ENCODE results near the gene BEND6.

The BEND6 gene

DNA sequence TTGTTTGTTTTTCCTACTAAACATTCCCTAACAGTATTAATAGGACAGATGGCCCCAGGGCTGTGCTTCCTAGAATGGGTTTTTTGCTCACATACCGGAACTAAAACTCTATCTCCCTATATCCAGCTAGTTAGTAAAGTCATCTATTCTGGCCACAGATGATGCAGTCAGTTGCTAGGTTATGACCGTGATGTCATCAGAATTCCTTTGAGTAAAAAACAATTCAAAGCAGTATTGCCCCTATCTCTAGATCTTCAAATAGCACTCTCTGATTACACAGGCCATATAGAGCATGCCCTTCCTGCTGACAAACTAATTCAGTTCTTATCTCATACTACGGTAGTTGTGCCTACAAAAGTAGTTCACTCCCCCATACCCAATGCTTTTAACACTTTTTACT, 117.2 kb downstream of the BEND6 start:
- Histone ChIP-seq H3K27me3 (no peaks in the 10 kb centered on the region), H3K4me1 (ENCODE audit: control insufficient read depth in 1 of 2, insufficient read depth in 1 of 2, low read depth in 1 of 2, low read length in 1 of 2) (no peaks in the 10 kb centered on the region), H3K9me3 (no peaks in the 10 kb centered on the region), H3K27ac (no peak overlapping the region), H3K4me3 (ENCODE audit: low read depth in 1 of 2, low read length in 1 of 2) (no peak overlapping the region), H3K36me3 (no peaks in the 10 kb centered on the region)
- TF ChIP-seq, protein P1, sequence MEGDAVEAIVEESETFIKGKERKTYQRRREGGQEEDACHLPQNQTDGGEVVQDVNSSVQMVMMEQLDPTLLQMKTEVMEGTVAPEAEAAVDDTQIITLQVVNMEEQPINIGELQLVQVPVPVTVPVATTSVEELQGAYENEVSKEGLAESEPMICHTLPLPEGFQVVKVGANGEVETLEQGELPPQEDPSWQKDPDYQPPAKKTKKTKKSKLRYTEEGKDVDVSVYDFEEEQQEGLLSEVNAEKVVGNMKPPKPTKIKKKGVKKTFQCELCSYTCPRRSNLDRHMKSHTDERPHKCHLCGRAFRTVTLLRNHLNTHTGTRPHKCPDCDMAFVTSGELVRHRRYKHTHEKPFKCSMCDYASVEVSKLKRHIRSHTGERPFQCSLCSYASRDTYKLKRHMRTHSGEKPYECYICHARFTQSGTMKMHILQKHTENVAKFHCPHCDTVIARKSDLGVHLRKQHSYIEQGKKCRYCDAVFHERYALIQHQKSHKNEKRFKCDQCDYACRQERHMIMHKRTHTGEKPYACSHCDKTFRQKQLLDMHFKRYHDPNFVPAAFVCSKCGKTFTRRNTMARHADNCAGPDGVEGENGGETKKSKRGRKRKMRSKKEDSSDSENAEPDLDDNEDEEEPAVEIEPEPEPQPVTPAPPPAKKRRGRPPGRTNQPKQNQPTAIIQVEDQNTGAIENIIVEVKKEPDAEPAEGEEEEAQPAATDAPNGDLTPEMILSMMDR (IDR thresholded peaks at IDR 0.05), result no peak

DNA sequence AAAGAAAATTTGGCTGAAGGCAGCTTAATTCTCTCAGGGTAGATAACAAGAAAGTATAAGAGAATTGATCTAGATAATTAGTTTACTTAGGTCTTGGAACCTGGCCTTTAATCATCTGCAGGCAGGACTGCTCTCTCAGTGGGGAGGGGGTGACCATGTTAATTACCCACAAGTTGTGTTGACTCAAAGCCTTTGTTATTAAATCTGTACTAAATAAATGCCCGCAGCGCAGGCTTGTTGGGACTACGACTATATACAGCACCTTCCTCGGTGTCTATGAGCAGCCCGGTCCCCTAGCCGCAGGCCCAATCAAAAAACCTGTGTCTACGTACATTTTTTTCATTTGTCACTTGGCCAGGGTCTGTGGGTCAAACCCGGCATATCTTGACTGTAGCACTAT, 119.5 kb downstream of the BEND6 start:
- no peak overlapping the region for H3K27ac ChIP-seq
- no peak overlapping the region for H3K4me3 ChIP-seq (ENCODE audit: low read depth in 1 of 2, low read length in 1 of 2)
- TF ChIP-seq, protein P1 (IDR thresholded peaks at IDR 0.05), result no peak
- H3K9me3 ChIP-seq, result no peaks in the 10 kb centered on the region
- no peaks in the 10 kb centered on the region for H3K36me3 ChIP-seq
- no peaks in the 10 kb centered on the region for H3K27me3 ChIP-seq
- no peaks in the 10 kb centered on the region for H3K4me1 ChIP-seq (ENCODE audit: control insufficient read depth in 1 of 2, insufficient read depth in 1 of 2, low read depth in 1 of 2, low read length in 1 of 2)

DNA sequence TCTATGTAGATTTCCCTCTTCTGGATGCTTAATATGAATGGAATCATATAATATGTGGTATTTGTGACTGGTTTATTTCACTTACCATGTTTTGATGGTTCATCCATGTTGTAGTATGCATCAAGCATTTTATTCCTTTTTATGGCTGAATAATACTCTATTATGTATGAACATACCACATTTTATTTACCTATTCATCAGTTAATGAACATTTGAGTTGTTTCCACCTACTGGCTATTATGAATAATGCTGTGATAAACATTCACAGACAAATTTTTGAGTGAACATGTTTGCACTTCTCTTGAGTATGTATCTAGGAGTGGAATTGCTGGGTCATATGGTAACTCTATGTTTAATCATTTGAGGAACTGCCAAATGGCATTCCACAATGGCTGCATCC, 120.2 kb downstream of the BEND6 start:
- H3K4me1 ChIP-seq (ENCODE audit: control insufficient read depth in 1 of 2, insufficient read depth in 1 of 2, low read depth in 1 of 2, low read length in 1 of 2), result no peaks in the 10 kb centered on the region
- H3K9me3 ChIP-seq, result no peaks in the 10 kb centered on the region
- no peaks in the 10 kb centered on the region for H3K36me3 ChIP-seq
- TF ChIP-seq, protein P1 (IDR thresholded peaks at IDR 0.05), result no peak
- H3K27ac ChIP-seq, result no peak overlapping the region
- no peaks in the 10 kb centered on the region for H3K27me3 ChIP-seq
- H3K4me3 ChIP-seq (ENCODE audit: low read depth in 1 of 2, low read length in 1 of 2), result no peak overlapping the region

Data from neutrophil (primary cell).